ENCODE results near the gene XRN1. TPM values are rescaled to one million over a fixed set of nuclear protein-coding genes. Genes with fewer than 3 reads are reported as not detected.

Gene XRN1
- total and polyA plus RNA-seq, 2 of the 8 experiments (the other 6 are each of a cell fraction or from before 2014, with no cell fraction given), result 1.9 to 17.2 TPM

- TF ChIP-seq, protein P1, sequence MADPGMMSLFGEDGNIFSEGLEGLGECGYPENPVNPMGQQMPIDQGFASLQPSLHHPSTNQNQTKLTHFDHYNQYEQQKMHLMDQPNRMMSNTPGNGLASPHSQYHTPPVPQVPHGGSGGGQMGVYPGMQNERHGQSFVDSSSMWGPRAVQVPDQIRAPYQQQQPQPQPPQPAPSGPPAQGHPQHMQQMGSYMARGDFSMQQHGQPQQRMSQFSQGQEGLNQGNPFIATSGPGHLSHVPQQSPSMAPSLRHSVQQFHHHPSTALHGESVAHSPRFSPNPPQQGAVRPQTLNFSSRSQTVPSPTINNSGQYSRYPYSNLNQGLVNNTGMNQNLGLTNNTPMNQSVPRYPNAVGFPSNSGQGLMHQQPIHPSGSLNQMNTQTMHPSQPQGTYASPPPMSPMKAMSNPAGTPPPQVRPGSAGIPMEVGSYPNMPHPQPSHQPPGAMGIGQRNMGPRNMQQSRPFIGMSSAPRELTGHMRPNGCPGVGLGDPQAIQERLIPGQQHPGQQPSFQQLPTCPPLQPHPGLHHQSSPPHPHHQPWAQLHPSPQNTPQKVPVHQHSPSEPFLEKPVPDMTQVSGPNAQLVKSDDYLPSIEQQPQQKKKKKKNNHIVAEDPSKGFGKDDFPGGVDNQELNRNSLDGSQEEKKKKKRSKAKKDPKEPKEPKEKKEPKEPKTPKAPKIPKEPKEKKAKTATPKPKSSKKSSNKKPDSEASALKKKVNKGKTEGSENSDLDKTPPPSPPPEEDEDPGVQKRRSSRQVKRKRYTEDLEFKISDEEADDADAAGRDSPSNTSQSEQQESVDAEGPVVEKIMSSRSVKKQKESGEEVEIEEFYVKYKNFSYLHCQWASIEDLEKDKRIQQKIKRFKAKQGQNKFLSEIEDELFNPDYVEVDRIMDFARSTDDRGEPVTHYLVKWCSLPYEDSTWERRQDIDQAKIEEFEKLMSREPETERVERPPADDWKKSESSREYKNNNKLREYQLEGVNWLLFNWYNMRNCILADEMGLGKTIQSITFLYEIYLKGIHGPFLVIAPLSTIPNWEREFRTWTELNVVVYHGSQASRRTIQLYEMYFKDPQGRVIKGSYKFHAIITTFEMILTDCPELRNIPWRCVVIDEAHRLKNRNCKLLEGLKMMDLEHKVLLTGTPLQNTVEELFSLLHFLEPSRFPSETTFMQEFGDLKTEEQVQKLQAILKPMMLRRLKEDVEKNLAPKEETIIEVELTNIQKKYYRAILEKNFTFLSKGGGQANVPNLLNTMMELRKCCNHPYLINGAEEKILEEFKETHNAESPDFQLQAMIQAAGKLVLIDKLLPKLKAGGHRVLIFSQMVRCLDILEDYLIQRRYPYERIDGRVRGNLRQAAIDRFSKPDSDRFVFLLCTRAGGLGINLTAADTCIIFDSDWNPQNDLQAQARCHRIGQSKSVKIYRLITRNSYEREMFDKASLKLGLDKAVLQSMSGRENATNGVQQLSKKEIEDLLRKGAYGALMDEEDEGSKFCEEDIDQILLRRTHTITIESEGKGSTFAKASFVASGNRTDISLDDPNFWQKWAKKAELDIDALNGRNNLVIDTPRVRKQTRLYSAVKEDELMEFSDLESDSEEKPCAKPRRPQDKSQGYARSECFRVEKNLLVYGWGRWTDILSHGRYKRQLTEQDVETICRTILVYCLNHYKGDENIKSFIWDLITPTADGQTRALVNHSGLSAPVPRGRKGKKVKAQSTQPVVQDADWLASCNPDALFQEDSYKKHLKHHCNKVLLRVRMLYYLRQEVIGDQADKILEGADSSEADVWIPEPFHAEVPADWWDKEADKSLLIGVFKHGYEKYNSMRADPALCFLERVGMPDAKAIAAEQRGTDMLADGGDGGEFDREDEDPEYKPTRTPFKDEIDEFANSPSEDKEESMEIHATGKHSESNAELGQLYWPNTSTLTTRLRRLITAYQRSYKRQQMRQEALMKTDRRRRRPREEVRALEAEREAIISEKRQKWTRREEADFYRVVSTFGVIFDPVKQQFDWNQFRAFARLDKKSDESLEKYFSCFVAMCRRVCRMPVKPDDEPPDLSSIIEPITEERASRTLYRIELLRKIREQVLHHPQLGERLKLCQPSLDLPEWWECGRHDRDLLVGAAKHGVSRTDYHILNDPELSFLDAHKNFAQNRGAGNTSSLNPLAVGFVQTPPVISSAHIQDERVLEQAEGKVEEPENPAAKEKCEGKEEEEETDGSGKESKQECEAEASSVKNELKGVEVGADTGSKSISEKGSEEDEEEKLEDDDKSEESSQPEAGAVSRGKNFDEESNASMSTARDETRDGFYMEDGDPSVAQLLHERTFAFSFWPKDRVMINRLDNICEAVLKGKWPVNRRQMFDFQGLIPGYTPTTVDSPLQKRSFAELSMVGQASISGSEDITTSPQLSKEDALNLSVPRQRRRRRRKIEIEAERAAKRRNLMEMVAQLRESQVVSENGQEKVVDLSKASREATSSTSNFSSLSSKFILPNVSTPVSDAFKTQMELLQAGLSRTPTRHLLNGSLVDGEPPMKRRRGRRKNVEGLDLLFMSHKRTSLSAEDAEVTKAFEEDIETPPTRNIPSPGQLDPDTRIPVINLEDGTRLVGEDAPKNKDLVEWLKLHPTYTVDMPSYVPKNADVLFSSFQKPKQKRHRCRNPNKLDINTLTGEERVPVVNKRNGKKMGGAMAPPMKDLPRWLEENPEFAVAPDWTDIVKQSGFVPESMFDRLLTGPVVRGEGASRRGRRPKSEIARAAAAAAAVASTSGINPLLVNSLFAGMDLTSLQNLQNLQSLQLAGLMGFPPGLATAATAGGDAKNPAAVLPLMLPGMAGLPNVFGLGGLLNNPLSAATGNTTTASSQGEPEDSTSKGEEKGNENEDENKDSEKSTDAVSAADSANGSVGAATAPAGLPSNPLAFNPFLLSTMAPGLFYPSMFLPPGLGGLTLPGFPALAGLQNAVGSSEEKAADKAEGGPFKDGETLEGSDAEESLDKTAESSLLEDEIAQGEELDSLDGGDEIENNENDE (IDR thresholded peaks at IDR 0.05; ENCODE audit: insufficient replicate concordance, low read length), result no peak
- TF ChIP-seq TEAD4 (IDR thresholded peaks at IDR 0.05; ENCODE audit: low read depth, low read length) (no peak), SIN3A (conservative IDR thresholded peaks at IDR 0.05 in 1 of 2, IDR thresholded peaks at IDR 0.05 in 1 of 2; ENCODE audit: low read depth in 1 of 2, low read length in 2 of 2) (no peak), EZH2 (IDR thresholded peaks at IDR 0.05; ENCODE audit: low read depth, low read length, severe bottlenecking) (no peak), RAD21 (IDR thresholded peaks at IDR 0.05 in 1 of 2, conservative IDR thresholded peaks at IDR 0.05 in 1 of 2; ENCODE audit: low read depth in 2 of 2, low read length in 2 of 2) (no peak), TCF12 (IDR thresholded peaks at IDR 0.05; ENCODE audit: low read depth, low read length) (no peak), POU5F1 (IDR thresholded peaks at IDR 0.05; ENCODE audit: low read depth, low read length) (no peak), CEBPB (IDR thresholded peaks at IDR 0.05; ENCODE audit: low read depth, low read length) (no peak), JUN (IDR thresholded peaks at IDR 0.05; ENCODE audit: low read depth, low read length) (no peak), NRF1 (IDR thresholded peaks at IDR 0.05; ENCODE audit: low read depth, low read length) (no peak), CHD1 (IDR thresholded peaks at IDR 0.05; ENCODE audit: low read depth, low read length) (no peak)
Observed at GRCh38 chr3:142267269-142267668, 180.6 kb downstream of the XRN1 start (continued).
